Ishikawa (cell line): ENCODE results near the gene NR1D1.

Experiments
- CEBPB ChIP-seq: IDR thresholded peaks from 2 replicates; pipeline ENCODE4 v1.6.1; 2012
- CREB1 ChIP-seq: IDR thresholded peaks from 2 replicates; pipeline ENCODE4 v1.6.1; 2012; ENCODE audit warnings: low read depth
- EGR1 ChIP-seq: IDR thresholded peaks from 2 replicates; pipeline ENCODE4 v1.6.1; 2012
- EP300 ChIP-seq: IDR thresholded peaks from 2 replicates; pipeline ENCODE4 v1.6.1; 2012; ENCODE audit warnings: borderline replicate concordance
- FOXM1 ChIP-seq: IDR thresholded peaks from 2 replicates; pipeline ENCODE4 v1.6.1; 2012; ENCODE audit warnings: low read depth, borderline replicate concordance
- MAX ChIP-seq: IDR thresholded peaks from 2 replicates; pipeline ENCODE4 v1.6.1; 2012
- NFIC ChIP-seq: IDR thresholded peaks from 2 replicates; pipeline ENCODE4 v1.6.1; 2012
- RAD21 ChIP-seq: IDR thresholded peaks from 2 replicates; pipeline ENCODE4 v1.6.1; 2012; ENCODE audit warnings: low read depth
- REST ChIP-seq: IDR thresholded peaks from 2 replicates; pipeline ENCODE4 v1.6.1; 2012; ENCODE audit warnings: low read depth, mild to moderate bottlenecking
- TAF1 ChIP-seq: IDR thresholded peaks from 2 replicates; pipeline ENCODE4 v1.6.1; 2012; ENCODE audit warnings: low read depth, mild to moderate bottlenecking
- TCF12 ChIP-seq: IDR thresholded peaks from 2 replicates; pipeline ENCODE4 v1.6.1; 2012; ENCODE audit warnings: low read depth
- TEAD4 ChIP-seq: IDR thresholded peaks from 2 replicates; pipeline ENCODE4 v1.6.1; 2012
- USF1 ChIP-seq: IDR thresholded peaks from 2 replicates; pipeline ENCODE4 v1.6.1; 2012
- YY1 ChIP-seq: IDR thresholded peaks from 2 replicates; pipeline ENCODE4 v1.6.1; 2012; ENCODE audit warnings: low read depth
- ZBTB7A ChIP-seq: IDR thresholded peaks from 2 replicates; pipeline ENCODE4 v1.6.1; 2012; ENCODE audit warnings: low read depth

NR1D1 gene

GRCh38 chr17:40079545-40079944 is 20.8 kb downstream of the NR1D1 start:
- TF ChIP-seq CREB1 (no peak), ZBTB7A (no peak), TEAD4 (no peak), USF1 (no peak), TAF1 (no peak), NFIC (no peak), REST (no peak), FOXM1 (no peak), MAX (no peak), EP300 (no peak), EGR1 (no peak), CEBPB (no peak), YY1 (no peak), TCF12 (no peak), RAD21 (no peak)

- TF ChIP-seq TAF1: no peak
- TF ChIP-seq CREB1: no peak
- TF ChIP-seq TCF12: no peak
- TF ChIP-seq ZBTB7A: no peak
- no peak for TF ChIP-seq EGR1
- no peak for TF ChIP-seq FOXM1
- TF ChIP-seq USF1: no peak
- no peak for TF ChIP-seq NFIC
- no peak for TF ChIP-seq RAD21
These were observed 23.8 kb downstream of the NR1D1 start for GRCh38 chr17:40076591-40076990.

GRCh38 chr17:40075942-40076498 is 24.4 kb downstream of the NR1D1 start:
- TF ChIP-seq ZBTB7A (no peak), CREB1 (no peak), FOXM1 (no peak), MAX (no peak)

- TF ChIP-seq ZBTB7A (no peak), RAD21 (peak; percentile 68), MAX (no peak), YY1 (no peak), CREB1 (no peak), EGR1 (no peak), USF1 (no peak; the same call in 1 of the 2 replicates), TEAD4 (peak; percentile 6; the same call in 1 of the 2 replicates), FOXM1 (no peak), TCF12 (peak; percentile 85), CEBPB (no peak), EP300 (peak; percentile 21; the same call in 1 of the 2 replicates), TAF1 (no peak), NFIC (0 out of 2 replicates have a peak, but pooled peaks have one; percentile 16), REST (no peak)
These were observed 25.0 kb downstream of the NR1D1 start for GRCh38 chr17:40075201-40075941.

- TF ChIP-seq TEAD4 (no peak), NFIC (no peak), TCF12 (no peak), REST (no peak), USF1 (no peak), EGR1 (no peak), EP300 (no peak), YY1 (no peak), FOXM1 (no peak), MAX (no peak), RAD21 (no peak), ZBTB7A (no peak), TAF1 (no peak), CEBPB (no peak), CREB1 (no peak)
These were observed 25.6 kb downstream of the NR1D1 start for GRCh38 chr17:40074871-40075200.
